DOHH2 (cell line): ENCODE results near the gene AKAP13.
"Not testable (repeated sequence)": the region's sequence is repeated elsewhere in the genome, so short reads cannot be mapped to it uniquely, and the experiment has no call there.

ENCODE experiments used
- H3F3A ChIP-seq: fragments of 200-600 bp; sonication (generic), shearing (Covaris generic); 2 replicates; pipeline ENCODE4 v1.6.0; 2016; ENCODE audit warnings: antibody characterized with exemption, mild to moderate bottlenecking; ENCODE audit not compliant: control insufficient read depth, insufficient read depth
- H3K27ac ChIP-seq: fragments of 200-600 bp; sonication (generic); 2 replicates; pipeline ENCODE4 v1.5.1; 2014; ENCODE audit warnings: low read depth, mild to moderate bottlenecking, low read length, moderate library complexity
- H3K27me3 ChIP-seq: fragments of 200-600 bp; sonication (generic); 2 replicates; pipeline ENCODE4 v1.6.1; 2014; ENCODE audit warnings: mild to moderate bottlenecking, low read length, mixed read lengths; ENCODE audit not compliant: control insufficient read depth
- H3K36me3 ChIP-seq: fragments of 200-600 bp; sonication (generic); 2 replicates; pipeline ENCODE4 v1.6.1; 2014; ENCODE audit warnings: mild to moderate bottlenecking, low read length, moderate library complexity, mixed read lengths; ENCODE audit not compliant: control insufficient read depth
- H3K4me1 ChIP-seq: fragments of 200-600 bp; sonication (generic); 2 replicates; pipeline ENCODE4 v1.6.1; 2014; ENCODE audit warnings: mild to moderate bottlenecking, low read length, mixed read lengths; ENCODE audit not compliant: control insufficient read depth
- H3K4me2 ChIP-seq: fragments of 200-600 bp; sonication (generic); 2 replicates; pipeline ENCODE4 v1.6.0; 2014; ENCODE audit warnings: mild to moderate bottlenecking, low read length, moderate library complexity
- H3K4me3 ChIP-seq: fragments of 200-600 bp; sonication (generic); 2 replicates; pipeline ENCODE4 v1.5.1; 2014; ENCODE audit warnings: mild to moderate bottlenecking, low read length, mixed read lengths
- H3K79me2 ChIP-seq: fragments of 200-600 bp; sonication (generic); 2 replicates; pipeline ENCODE4 v1.6.1; 2014; ENCODE audit warnings: mild to moderate bottlenecking, low read length, mixed read lengths; ENCODE audit not compliant: control insufficient read depth
- H3K9me2 ChIP-seq: fragments of 200-600 bp; sonication (generic); replicated peaks from 2 replicates; pipeline ENCODE4 v1.6.1; 2014; ENCODE audit warnings: mild to moderate bottlenecking, low read length, mixed read lengths; ENCODE audit not compliant: control insufficient read depth
- H3K9me3 ChIP-seq: fragments of 200-600 bp; sonication (generic); 2 replicates; pipeline ENCODE4 v1.6.1; 2014; ENCODE audit warnings: antibody characterized with exemption, low read length, mixed read lengths; ENCODE audit not compliant: control insufficient read depth, insufficient read depth
- H4K20me1 ChIP-seq: fragments of 200-600 bp; sonication (generic); 2 replicates; pipeline ENCODE4 v1.6.0; 2014; ENCODE audit warnings: low read depth, mild to moderate bottlenecking, antibody characterized with exemption, low read length, moderate library complexity; ENCODE audit not compliant: control insufficient read depth, insufficient read depth
- EZH2phosphoT487 ChIP-seq: fragments of 200-600 bp; sonication (generic); IDR thresholded peaks from 2 replicates; pipeline ENCODE4 v1.6.1; 2017; ENCODE audit warnings: borderline replicate concordance, mild to moderate bottlenecking, antibody characterized with exemption, low read length, moderate library complexity, mixed read lengths
- TF ChIP-seq, protein P1 (sequence below): fragments of 200-600 bp; sonication (generic); IDR thresholded peaks from one replicate; pipeline ENCODE4 v1.5.1; 2014; ENCODE audit warnings: antibody characterized with exemption, mild to moderate bottlenecking, low read depth, low read length; ENCODE audit not compliant: poor library complexity, severe bottlenecking

AKAP13 gene

DNA sequence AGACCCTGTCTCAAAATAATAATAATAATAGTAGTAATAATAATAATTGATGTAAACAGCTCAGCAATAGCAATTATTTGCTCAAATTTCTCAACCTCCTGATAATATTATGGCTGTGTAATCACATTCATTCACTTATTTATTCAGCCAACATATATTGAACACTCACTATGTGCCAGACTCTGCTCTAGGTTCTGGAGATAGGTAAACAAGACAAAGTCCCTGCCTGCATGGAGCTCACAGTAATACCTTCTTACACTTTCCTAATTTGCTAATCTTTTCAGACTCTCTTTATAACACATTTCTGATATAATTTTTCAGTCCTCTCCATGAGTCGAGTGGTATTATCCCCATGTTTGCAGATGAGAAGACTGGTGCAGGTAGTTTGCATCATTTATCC, 276.7 kb downstream of the AKAP13 start:
- Histone ChIP-seq H4K20me1 (no peaks in the 10 kb centered on the region), H3K4me3 (no peak overlapping the region), H3K27ac (no peak overlapping the region), H3F3A (no peaks in the 10 kb centered on the region), H3K9me3 (no peaks in the 10 kb centered on the region), H3K4me2 (no peak overlapping the region), H3K36me3 (peaks cover 44% of the 10 kb centered on the region), H3K9me2 (no peaks in the 10 kb centered on the region), H3K79me2 (no peaks in the 10 kb centered on the region), H3K27me3 (no peaks in the 10 kb centered on the region), H3K4me1 (no peaks in the 10 kb centered on the region)
- TF ChIP-seq EZH2phosphoT487, result no peak
- TF ChIP-seq, protein P1, sequence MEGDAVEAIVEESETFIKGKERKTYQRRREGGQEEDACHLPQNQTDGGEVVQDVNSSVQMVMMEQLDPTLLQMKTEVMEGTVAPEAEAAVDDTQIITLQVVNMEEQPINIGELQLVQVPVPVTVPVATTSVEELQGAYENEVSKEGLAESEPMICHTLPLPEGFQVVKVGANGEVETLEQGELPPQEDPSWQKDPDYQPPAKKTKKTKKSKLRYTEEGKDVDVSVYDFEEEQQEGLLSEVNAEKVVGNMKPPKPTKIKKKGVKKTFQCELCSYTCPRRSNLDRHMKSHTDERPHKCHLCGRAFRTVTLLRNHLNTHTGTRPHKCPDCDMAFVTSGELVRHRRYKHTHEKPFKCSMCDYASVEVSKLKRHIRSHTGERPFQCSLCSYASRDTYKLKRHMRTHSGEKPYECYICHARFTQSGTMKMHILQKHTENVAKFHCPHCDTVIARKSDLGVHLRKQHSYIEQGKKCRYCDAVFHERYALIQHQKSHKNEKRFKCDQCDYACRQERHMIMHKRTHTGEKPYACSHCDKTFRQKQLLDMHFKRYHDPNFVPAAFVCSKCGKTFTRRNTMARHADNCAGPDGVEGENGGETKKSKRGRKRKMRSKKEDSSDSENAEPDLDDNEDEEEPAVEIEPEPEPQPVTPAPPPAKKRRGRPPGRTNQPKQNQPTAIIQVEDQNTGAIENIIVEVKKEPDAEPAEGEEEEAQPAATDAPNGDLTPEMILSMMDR, result no peak

DNA sequence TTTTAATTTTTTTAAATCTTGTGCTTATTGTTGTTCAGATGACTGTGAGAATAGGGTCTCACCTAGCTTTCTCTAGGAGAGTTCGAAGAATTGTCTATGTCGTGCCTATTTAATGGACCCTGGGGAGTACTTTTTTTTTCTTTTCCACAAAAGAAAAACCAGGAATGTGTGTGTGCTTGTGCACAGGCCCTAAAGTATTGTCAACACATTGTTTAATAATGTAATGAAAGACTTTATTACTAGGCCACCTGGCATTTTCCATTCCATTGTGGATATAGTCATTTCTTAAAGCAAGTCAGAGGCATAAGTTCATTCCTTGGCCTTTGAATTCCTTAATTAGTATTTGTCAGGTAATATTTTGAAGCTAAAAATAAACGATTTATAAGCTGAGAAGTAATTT, 278.4 kb downstream of the AKAP13 start:
- TF ChIP-seq, protein P1, result no peak
- no peak for TF ChIP-seq EZH2phosphoT487
- Histone ChIP-seq H3K79me2 (no peaks in the 10 kb centered on the region), H3K36me3 (peaks cover 49% of the 10 kb centered on the region), H3K9me3 (no peaks in the 10 kb centered on the region), H3K4me3 (no peak overlapping the region), H4K20me1 (no peaks in the 10 kb centered on the region), H3K4me2 (no peak overlapping the region), H3F3A (no peaks in the 10 kb centered on the region), H3K4me1 (no peaks in the 10 kb centered on the region), H3K27ac (no peak overlapping the region), H3K27me3 (no peaks in the 10 kb centered on the region), H3K9me2 (no peaks in the 10 kb centered on the region)

DNA sequence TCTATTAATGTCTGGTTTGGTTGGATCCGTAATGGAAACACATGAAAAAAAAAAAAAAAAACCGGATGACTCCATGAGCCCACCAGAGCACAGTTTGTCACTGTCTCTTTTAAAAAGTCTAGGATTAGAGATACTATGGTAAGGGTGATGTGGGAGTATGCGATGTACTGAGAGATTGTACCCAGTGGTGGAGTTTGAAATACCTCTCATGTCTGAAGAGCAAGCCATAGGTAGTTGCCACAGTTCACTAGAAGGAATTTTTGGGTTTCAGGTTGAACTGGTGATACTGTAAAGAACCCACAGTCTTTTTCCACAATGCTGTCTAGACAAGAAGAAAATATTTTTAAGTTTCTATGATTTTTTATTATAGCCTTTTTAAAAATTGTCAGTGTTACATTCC, 281.5 kb downstream of the AKAP13 start:
- no peaks in the 10 kb centered on the region for H4K20me1 ChIP-seq

DNA sequence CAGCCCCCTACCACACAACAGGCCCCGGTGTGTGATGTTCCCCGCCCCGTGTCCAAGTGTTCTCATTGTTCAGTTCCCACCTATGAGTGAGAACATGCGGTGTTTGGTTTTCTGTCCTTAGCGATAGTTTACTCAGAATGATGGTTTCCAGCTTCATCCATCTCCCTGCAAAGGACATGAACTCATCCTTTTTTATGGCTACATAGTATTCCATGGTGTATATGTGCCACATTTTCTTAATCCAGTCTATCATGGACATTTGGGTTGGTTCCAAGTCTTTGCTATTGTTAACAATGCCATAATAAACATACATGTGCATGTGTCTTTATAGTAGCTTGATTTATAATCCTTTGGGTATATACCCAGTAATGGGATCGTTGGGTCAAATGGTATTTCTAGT, 285.3 kb downstream of the AKAP13 start:
- H3K27ac ChIP-seq, H3K9me3 ChIP-seq, H3K79me2 ChIP-seq, H3K4me2 ChIP-seq, H3K9me2 ChIP-seq, H4K20me1 ChIP-seq, H3K4me3 ChIP-seq, H3F3A ChIP-seq, H3K27me3 ChIP-seq: not testable (repeated sequence)
- peaks cover 62% of the 10 kb centered on the region for H3K36me3 ChIP-seq
- peaks cover 18% of the 10 kb centered on the region for H3K4me1 ChIP-seq

More for the DNA sequence above, 281.5 kb downstream of the AKAP13 start:
- Histone ChIP-seq H3F3A (no peaks in the 10 kb centered on the region), H3K9me2 (no peaks in the 10 kb centered on the region), H3K4me3 (no peak overlapping the region), H3K36me3 (peaks cover 48% of the 10 kb centered on the region), H3K27ac (no peak overlapping the region), H3K4me1 (peaks cover 5% of the 10 kb centered on the region), H3K4me2 (no peak overlapping the region), H3K27me3 (no peaks in the 10 kb centered on the region), H3K9me3 (no peaks in the 10 kb centered on the region), H3K79me2 (no peaks in the 10 kb centered on the region)
- TF ChIP-seq EZH2phosphoT487, result no peak
- TF ChIP-seq, protein P1, result no peak
